ENCODE results near the gene GPR15. TPM values are rescaled to one million over a fixed set of nuclear protein-coding genes. Genes with fewer than 3 reads are reported as not detected.

Gene GPR15
- total and polyA plus RNA-seq, 10 of the 15 experiments (the other 5 are each of a cell fraction or from before 2014, with no cell fraction given), result 70.7 to 150 (median 115) TPM

GRCh38 chr3:98529856-98530459, 1.8 kb upstream of the GPR15 start:
- Histone ChIP-seq H3K36me3 (ENCODE audit: control insufficient read depth in 2 of 2, insufficient read depth in 2 of 2, low read length in 1 of 2) (peaks cover 3 to 7% of the 10 kb centered on the region in 2 experiments; a peak in 3 of 4 replicates), H3K4me2 (ENCODE audit: control insufficient read depth, insufficient read depth) (peak overlapping the region; percentile 92), H3K9ac (ENCODE audit: control insufficient read depth, insufficient read depth, low read length) (peak overlapping the region; percentile 64), H3K4me1 (ENCODE audit: control insufficient read depth, insufficient read depth, low read length) (peaks cover 12% of the 10 kb centered on the region; the same call in 1 of the 2 replicates), H3K27ac (ENCODE audit: control insufficient read depth, insufficient read depth) (peak overlapping the region; percentile 97), H3K79me2 (ENCODE audit: control insufficient read depth, insufficient read depth, low read length) (peaks cover 100% of the 10 kb centered on the region), H3K4me3 (peak overlapping the region; percentile 81), H3K27me3 (replicated peaks in 1 of 2; ENCODE audit: control insufficient read depth in 2 of 2, insufficient read depth in 2 of 2, low read length in 1 of 2) (no peaks in the 10 kb centered on the region), H4K20me1 (ENCODE audit: control insufficient read depth, insufficient read depth) (no peaks in the 10 kb centered on the region), H2AFZ (ENCODE audit: control insufficient read depth, low read depth, low read length) (no peak overlapping the region), H3K9me3 (replicated peaks; ENCODE audit: control insufficient read depth, insufficient read depth, low read length) (no peaks in the 10 kb centered on the region)
- FAIRE-seq (no peak), DNase-seq (ENCODE audit: low read depth, low spot score) (no peak), ATAC-seq (peak; percentile 32)
- ChIA-PET SMC1A (ENCODE audit: uncharacterized antibody, unreplicated experiment) (interaction anchor here (0.8 to 3.4 kb wide), 10 partner anchors 9 to 43 kb away, joined by 3 to 47 read pairs (median 4); no protein-coding TSS in a partner anchor), CTCF (interaction anchor here (1.1 to 1.6 kb wide), 3 partner anchors 32 to 42 kb away, joined by 4 read pairs; no protein-coding TSS in a partner anchor), RAD21 (ENCODE audit: unreplicated experiment) (interaction anchor here (0.7 to 3.4 kb wide), 9 partner anchors 11 to 62 kb away, joined by 3 to 29 read pairs (median 5); no protein-coding TSS in a partner anchor), POLR2A (interaction anchor here (0.8 to 2.0 kb wide), 7 partner anchors 9 to 42 kb away, joined by 3 to 9 read pairs (median 5); no protein-coding TSS in a partner anchor)
- in situ Hi-C loops (cut with MboI) (loop anchor here (5.0 kb wide), 1 partner anchor 32 kb away; no protein-coding TSS in a partner anchor), intact Hi-C loops (cut with micrococcal nuclease; ENCODE audit: unreplicated experiment) (loop anchor here (2.0 to 5.0 kb wide), 3 partner anchors 63 to 202 kb away; partner anchors contain the start of gene CPOX)
- WGBS (ENCODE audit: insufficient coverage, insufficient replicate concordance, low lambda C conversion rate, missing lambda C conversion rate), result 46% methylated on average over 8 of the region's 8 CpGs
- BruUV-seq (replicated peaks), result no TSS peak
- no peak for TF ChIP-seq CBX3 (IDR thresholded peaks at IDR 0.05; ENCODE audit: borderline replicate concordance, low read depth)
- no peak for TF ChIP-seq FOXK2 (IDR thresholded peaks at IDR 0.05)
- TF ChIP-seq REST (IDR thresholded peaks at IDR 0.05; ENCODE audit: low read depth, low read length), result no peak
- TF ChIP-seq EGR1 (IDR thresholded peaks at IDR 0.05; ENCODE audit: borderline replicate concordance in 1 of 2, low read depth in 2 of 2, low read length in 2 of 2), result no peak
- no peak for TF ChIP-seq MYB (IDR thresholded peaks at IDR 0.05; ENCODE audit: borderline replicate concordance, low read depth, low read length)
- TF ChIP-seq TCF7 (IDR thresholded peaks at IDR 0.05; ENCODE audit: borderline replicate concordance), result no peak
- no peak for TF ChIP-seq ATF3 (IDR thresholded peaks at IDR 0.05; ENCODE audit: borderline replicate concordance, extremely low read depth, low read depth, low read length)
- no peak for TF ChIP-seq BCLAF1 (IDR thresholded peaks at IDR 0.05)
- no peak for TF ChIP-seq BMI1 (IDR thresholded peaks at IDR 0.05; ENCODE audit: borderline replicate concordance)
- no peak for TF ChIP-seq STAT1 (conservative IDR thresholded peaks at IDR 0.05)
- no peak for TF ChIP-seq TBL1XR1 (IDR thresholded peaks at IDR 0.05; ENCODE audit: low read depth, low read length)
- no peak for TF ChIP-seq IRF5 (IDR thresholded peaks at IDR 0.05; ENCODE audit: borderline replicate concordance)

Data from GM12878 (cell line).